ENCODE results near the gene CA12.

- no peak for TF ChIP-seq SIX5 (IDR thresholded peaks at IDR 0.05; ENCODE audit: low read depth, low read length)
- no peak for TF ChIP-seq BRCA1 (IDR thresholded peaks at IDR 0.05; ENCODE audit: low read depth, low read length)
- TF ChIP-seq CTCF (IDR thresholded peaks at IDR 0.05; ENCODE audit: control extremely low read depth in 1 of 3, insufficient read depth in 1 of 3, low read depth in 1 of 3, low read length in 3 of 3), result no peak
- no peak for TF ChIP-seq JUN (IDR thresholded peaks at IDR 0.05; ENCODE audit: low read depth, low read length)
- TF ChIP-seq POLR2AphosphoS5 (IDR thresholded peaks at IDR 0.05; ENCODE audit: low read depth, low read length), result no peak
- TF ChIP-seq ATF2 (IDR thresholded peaks at IDR 0.05; ENCODE audit: low read length), result no peak
- no peak for TF ChIP-seq TAF7 (optimal IDR thresholded peaks at IDR 0.05; ENCODE audit: borderline replicate concordance, low read depth, low read length)
- TF ChIP-seq GTF2F1 (IDR thresholded peaks at IDR 0.05; ENCODE audit: borderline replicate concordance, low read depth, low read length), result no peak
- no peak for TF ChIP-seq GABPA (IDR thresholded peaks at IDR 0.05; ENCODE audit: borderline replicate concordance, insufficient read depth, low read length)
- no peak for TF ChIP-seq YY1 (IDR thresholded peaks at IDR 0.05; ENCODE audit: low read depth, low read length)
- no peak for TF ChIP-seq RBBP5 (IDR thresholded peaks at IDR 0.05; ENCODE audit: borderline replicate concordance, low read depth, low read length)
- no peak for TF ChIP-seq MAFK (IDR thresholded peaks at IDR 0.05; ENCODE audit: low read depth, low read length)
These were observed 8.4 kb upstream of the CA12 start for GRCh38 chr15:63389902-63390670.
